B cell (primary cell): Measurements from ENCODE around the gene LOC128125822.

Source experiments
- ATAC-seq: fragments of 200-7000 bp; cut with Tn5 transposase; one replicate; pipeline ENCODE4 v1.10.0; 2021; ENCODE audit warnings: low read depth, mild to moderate bottlenecking, moderate number of reproducible peaks, moderate library complexity
- CTCF ChIA-PET: fragments of 350-600 bp; sonication (Branson Sonifier 250); formaldehyde crosslinking; loops from one replicate; lab custom pipeline; 2021; ENCODE audit warnings: antibody characterized with exemption, inconsistent platforms; lab: Charles Lee
- POLR2A ChIA-PET: fragments of 350-600 bp; sonication (Branson Sonifier 250); formaldehyde crosslinking; loops from one replicate; lab custom pipeline; 2021; ENCODE audit warnings: antibody characterized with exemption; lab: Charles Lee
- DNase-seq: peaks from one replicate; pipeline ENCODE4 v3.0.0; 2013
- H2AFZ ChIP-seq: 2 replicates; pipeline ENCODE4 v1.6.1; 2012; ENCODE audit warnings: mild to moderate bottlenecking, low read depth, low read length; ENCODE audit not compliant: insufficient read depth, poor library complexity, severe bottlenecking
- H3K27ac ChIP-seq, 2 donors: 1 replicate in 1 of 2; 2 replicates in 1 of 2; pipeline ENCODE4 v1.5.1; 2012 to 2013; ENCODE audit warnings: low read length in 2 of 2, mild to moderate bottlenecking in 2 of 2, moderate library complexity in 1 of 2
- H3K27me3 ChIP-seq, 4 experiments: fragments of 200-600 bp in 1 of 4; sonication (generic) in 1 of 4; replicated peaks in 1 of 4; 1 replicate in 2 of 4; 2 replicates in 2 of 4; pipeline versions ENCODE4 v1.6.1 to v1.7.0; 2013 to 2016; ENCODE audit warnings: low read length in 3 of 4, mild to moderate bottlenecking in 2 of 4, mixed read lengths in 1 of 4, moderate library complexity in 1 of 4; ENCODE audit not compliant: insufficient read depth in 4 of 4, control insufficient read depth in 3 of 4; ENCODE audit errors: control extremely low read depth in 1 of 4
- H3K36me3 ChIP-seq, 2 experiments: replicated peaks in 1 of 2; 1 replicate in 1 of 2; 2 replicates in 1 of 2; pipeline versions ENCODE4 v1.6.1 to v1.7.1; 2013; ENCODE audit warnings: low read length in 1 of 2; ENCODE audit not compliant: insufficient read depth in 2 of 2, control insufficient read depth in 1 of 2; ENCODE audit errors: control extremely low read depth in 1 of 2, extremely low read depth in 1 of 2
- H3K4me1 ChIP-seq, 2 donors: fragments of 200-600 bp in 1 of 2; sonication (generic) in 1 of 2; 1 replicate in 1 of 2; 2 replicates in 1 of 2; pipeline versions ENCODE4 v1.5.1 to v1.6.1; 2013 to 2017; ENCODE audit warnings: low read length in 2 of 2; ENCODE audit not compliant: control insufficient read depth in 2 of 2, insufficient read depth in 2 of 2
- H3K4me2 ChIP-seq: replicated peaks from 2 replicates; pipeline ENCODE3; 2012; ENCODE audit warnings: mild to moderate bottlenecking, low read depth, low read length; ENCODE audit not compliant: poor library complexity, severe bottlenecking
- H3K4me3 ChIP-seq, 5 experiments: fragments of 200-600 bp in 1 of 5; sonication (generic) in 1 of 5; 1 replicate in 3 of 5; 2 replicates in 2 of 5; pipeline versions ENCODE4 v1.5.1 to v1.7.0; 2011 to 2016; ENCODE audit warnings: low read length in 4 of 5, mild to moderate bottlenecking in 4 of 5, low read depth in 2 of 5, control low read depth in 1 of 5, moderate library complexity in 1 of 5; ENCODE audit not compliant: insufficient read depth in 1 of 5; ENCODE audit errors: control extremely low read depth in 1 of 5, extremely low read depth in 1 of 5
- H3K79me2 ChIP-seq: fragments of 200-600 bp; sonication (generic); one replicate; pipeline ENCODE4 v1.6.0; 2016; ENCODE audit warnings: low read length; ENCODE audit not compliant: control insufficient read depth, insufficient read depth
- H3K9ac ChIP-seq: fragments of 200-600 bp; sonication (generic); 2 replicates; pipeline ENCODE4 v1.6.1; 2017; ENCODE audit warnings: mild to moderate bottlenecking, low read length, moderate library complexity
- H3K9me3 ChIP-seq, 3 donors: one replicate each; pipeline versions ENCODE4 v1.6.1 to v1.7.1; 2013; ENCODE audit warnings: low read length in 2 of 3; ENCODE audit not compliant: control insufficient read depth in 2 of 3, insufficient read depth in 1 of 3; ENCODE audit errors: control extremely low read depth in 1 of 3
- H4K20me1 ChIP-seq: 2 replicates; pipeline ENCODE4 v1.6.0; 2012; ENCODE audit warnings: mild to moderate bottlenecking, low read length; ENCODE audit not compliant: insufficient read depth, control insufficient read depth, poor library complexity, severe bottlenecking
- H3K27ac Mint-ChIP-seq: one replicate; pipeline ENCODE4 v1.8.0; 2021; ENCODE audit warnings: mixed read lengths
- H3K27me3 Mint-ChIP-seq: one replicate; pipeline ENCODE4 v1.8.0; 2021; ENCODE audit warnings: mixed read lengths
- H3K4me1 Mint-ChIP-seq: one replicate; pipeline ENCODE4 v1.8.0; 2021; ENCODE audit warnings: mixed read lengths
- H3K4me3 Mint-ChIP-seq: one replicate; pipeline ENCODE4 v1.8.0; 2021; ENCODE audit warnings: mixed read lengths
- H3K9me3 Mint-ChIP-seq: one replicate; pipeline ENCODE4 v1.8.0; 2022; ENCODE audit warnings: mixed read lengths; ENCODE audit not compliant: insufficient read depth
- EZH2 ChIP-seq: IDR thresholded peaks from 2 replicates; pipeline ENCODE4 v1.6.1; 2012; ENCODE audit warnings: borderline replicate concordance, low read depth, mild to moderate bottlenecking, moderate library complexity, low read length; ENCODE audit not compliant: insufficient read depth, poor library complexity, severe bottlenecking
- WGBS: methylation state at CpG from one replicate; pipeline ENCODE4 v1.1.5; 2013; ENCODE audit warnings: missing lambda C conversion rate; ENCODE audit not compliant: insufficient coverage; 5-methylcytosine and 5-hydroxymethylcytosine counted together
- intact Hi-C: fragments of 100-400 bp; cut with micrococcal nuclease; formaldehyde crosslinking; loops from one replicate; pipeline ENCODE4 v1.10.0; 2022
- TF ChIP-seq, protein P1 (sequence below): fragments of 200-600 bp; IDR thresholded peaks from one replicate; pipeline ENCODE4 v1.8.0; 2022; ENCODE audit warnings: antibody characterized with exemption, mild to moderate bottlenecking

The LOC128125822 gene

GRCh38 chr6:63553900-63554299 is 18.4 kb upstream of the LOC128125822 start:
- H3K27ac ChIP-seq = no peak overlapping the region
- intact Hi-C loops = no loop called here
- no peaks in the 10 kb centered on the region for H3K9me3 ChIP-seq
- no peaks in the 10 kb centered on the region for H3K4me1 Mint-ChIP-seq
- ChIA-PET POLR2A (no interaction called here), CTCF (no interaction called here)
- H3K36me3 ChIP-seq = no peaks in the 10 kb centered on the region
- DNase-seq (no peak), ATAC-seq (no peak)
- no CpG with 5 or more reads among the region's 1 CpG for WGBS
- no peak overlapping the region for H3K4me2 ChIP-seq
- peaks cover 0 to 4% (median 0%) of the 10 kb centered on the region in 4 experiments for H3K27me3 ChIP-seq
- no peak for TF ChIP-seq EZH2
- TF ChIP-seq, protein P1, sequence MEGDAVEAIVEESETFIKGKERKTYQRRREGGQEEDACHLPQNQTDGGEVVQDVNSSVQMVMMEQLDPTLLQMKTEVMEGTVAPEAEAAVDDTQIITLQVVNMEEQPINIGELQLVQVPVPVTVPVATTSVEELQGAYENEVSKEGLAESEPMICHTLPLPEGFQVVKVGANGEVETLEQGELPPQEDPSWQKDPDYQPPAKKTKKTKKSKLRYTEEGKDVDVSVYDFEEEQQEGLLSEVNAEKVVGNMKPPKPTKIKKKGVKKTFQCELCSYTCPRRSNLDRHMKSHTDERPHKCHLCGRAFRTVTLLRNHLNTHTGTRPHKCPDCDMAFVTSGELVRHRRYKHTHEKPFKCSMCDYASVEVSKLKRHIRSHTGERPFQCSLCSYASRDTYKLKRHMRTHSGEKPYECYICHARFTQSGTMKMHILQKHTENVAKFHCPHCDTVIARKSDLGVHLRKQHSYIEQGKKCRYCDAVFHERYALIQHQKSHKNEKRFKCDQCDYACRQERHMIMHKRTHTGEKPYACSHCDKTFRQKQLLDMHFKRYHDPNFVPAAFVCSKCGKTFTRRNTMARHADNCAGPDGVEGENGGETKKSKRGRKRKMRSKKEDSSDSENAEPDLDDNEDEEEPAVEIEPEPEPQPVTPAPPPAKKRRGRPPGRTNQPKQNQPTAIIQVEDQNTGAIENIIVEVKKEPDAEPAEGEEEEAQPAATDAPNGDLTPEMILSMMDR = no peak
- H3K4me1 ChIP-seq = no peaks in the 10 kb centered on the region
- no peaks in the 10 kb centered on the region for H3K79me2 ChIP-seq
- H3K9me3 Mint-ChIP-seq = no peaks in the 10 kb centered on the region
- no peak overlapping the region for H3K4me3 Mint-ChIP-seq
- no peak overlapping the region for H2AFZ ChIP-seq
- H4K20me1 ChIP-seq = no peaks in the 10 kb centered on the region
- H3K9ac ChIP-seq = no peak overlapping the region
- H3K4me3 ChIP-seq = no peak overlapping the region
- no peak overlapping the region for H3K27ac Mint-ChIP-seq
- peaks cover 12% of the 10 kb centered on the region for H3K27me3 Mint-ChIP-seq

GRCh38 chr6:63554782-63555181 is 17.5 kb upstream of the LOC128125822 start:
- POLR2A ChIA-PET = no interaction called here
- H3K27me3 ChIP-seq = peaks cover 0 to 4% (median 0%) of the 10 kb centered on the region in 4 experiments
- H3K4me3 ChIP-seq = no peak overlapping the region
- intact Hi-C loops = no loop called here
- TF ChIP-seq, protein P1 = no peak
- no peak for TF ChIP-seq EZH2
- Mint-ChIP-seq H3K4me1 (no peaks in the 10 kb centered on the region), H3K4me3 (no peak overlapping the region), H3K27me3 (peaks cover 12% of the 10 kb centered on the region), H3K9me3 (no peaks in the 10 kb centered on the region), H3K27ac (no peak overlapping the region)
- H4K20me1 ChIP-seq = no peaks in the 10 kb centered on the region
- no peaks in the 10 kb centered on the region for H3K36me3 ChIP-seq
- H3K9me3 ChIP-seq = no peaks in the 10 kb centered on the region
- no peak for DNase-seq
- no peak overlapping the region for H3K27ac ChIP-seq
- no peak overlapping the region for H3K4me2 ChIP-seq
- no peak for ATAC-seq
- H3K79me2 ChIP-seq = no peaks in the 10 kb centered on the region
- no peak overlapping the region for H3K9ac ChIP-seq
- no peaks in the 10 kb centered on the region for H3K4me1 ChIP-seq
- WGBS = no CpG with 5 or more reads among the region's 1 CpG
- CTCF ChIA-PET = no interaction called here
- no peak overlapping the region for H2AFZ ChIP-seq
